ENCODE measurements around the gene ATP8B1. TPM values are rescaled to one million over a fixed set of nuclear protein-coding genes. Genes with fewer than 3 reads are reported as not detected.

Gene ATP8B1
- total and polyA plus RNA-seq, 4 donors, result 3.9 to 22.0 (median 5.7) TPM

DNA sequence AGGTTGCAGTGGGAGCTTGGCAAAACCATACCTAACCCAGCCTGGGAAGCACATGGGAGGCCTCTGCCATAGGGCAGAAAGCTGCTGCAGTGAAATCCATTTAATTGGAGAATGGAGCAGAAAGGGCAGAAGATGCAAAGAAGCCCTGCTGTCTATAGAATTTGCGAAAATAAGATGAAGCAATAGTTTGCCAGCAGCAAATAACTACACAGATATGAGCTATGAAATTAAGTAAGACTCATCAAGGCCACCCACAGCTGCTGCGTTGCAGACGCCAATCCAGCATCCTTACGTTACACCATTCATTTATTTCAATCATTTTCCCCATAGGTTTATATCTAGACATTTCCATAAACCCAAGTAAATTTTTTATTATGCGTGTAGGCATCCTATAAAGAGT lies 21.1 kb downstream of the ATP8B1 start:
- no peak overlapping the region for H3K4me3 ChIP-seq (ENCODE audit: low read depth in 1 of 3, low read length in 3 of 3)

More for the DNA sequence above, 21.1 kb downstream of the ATP8B1 start:
- H3K4me1 ChIP-seq (ENCODE audit: control insufficient read depth in 4 of 4, insufficient read depth in 4 of 4, low read length in 3 of 4), result peaks cover 0 to 5% (median 4%) of the 10 kb centered on the region in 4 donors
- H3K36me3 ChIP-seq (ENCODE audit: control insufficient read depth in 4 of 4, insufficient read depth in 3 of 4, low read depth in 1 of 4, low read length in 3 of 4), result no peaks in the 10 kb centered on the region
- TF ChIP-seq, protein P1, sequence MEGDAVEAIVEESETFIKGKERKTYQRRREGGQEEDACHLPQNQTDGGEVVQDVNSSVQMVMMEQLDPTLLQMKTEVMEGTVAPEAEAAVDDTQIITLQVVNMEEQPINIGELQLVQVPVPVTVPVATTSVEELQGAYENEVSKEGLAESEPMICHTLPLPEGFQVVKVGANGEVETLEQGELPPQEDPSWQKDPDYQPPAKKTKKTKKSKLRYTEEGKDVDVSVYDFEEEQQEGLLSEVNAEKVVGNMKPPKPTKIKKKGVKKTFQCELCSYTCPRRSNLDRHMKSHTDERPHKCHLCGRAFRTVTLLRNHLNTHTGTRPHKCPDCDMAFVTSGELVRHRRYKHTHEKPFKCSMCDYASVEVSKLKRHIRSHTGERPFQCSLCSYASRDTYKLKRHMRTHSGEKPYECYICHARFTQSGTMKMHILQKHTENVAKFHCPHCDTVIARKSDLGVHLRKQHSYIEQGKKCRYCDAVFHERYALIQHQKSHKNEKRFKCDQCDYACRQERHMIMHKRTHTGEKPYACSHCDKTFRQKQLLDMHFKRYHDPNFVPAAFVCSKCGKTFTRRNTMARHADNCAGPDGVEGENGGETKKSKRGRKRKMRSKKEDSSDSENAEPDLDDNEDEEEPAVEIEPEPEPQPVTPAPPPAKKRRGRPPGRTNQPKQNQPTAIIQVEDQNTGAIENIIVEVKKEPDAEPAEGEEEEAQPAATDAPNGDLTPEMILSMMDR (IDR thresholded peaks at IDR 0.05; ENCODE audit: low read depth, low read length, missing input control), result no peak
- TF ChIP-seq EGR1 (IDR thresholded peaks at IDR 0.05; ENCODE audit: low read depth in 2 of 2), result no peak
- TF ChIP-seq FOXA2 (IDR thresholded peaks at IDR 0.05), result no peak
- no peak for TF ChIP-seq TAF1 (conservative IDR thresholded peaks at IDR 0.05)
- TF ChIP-seq JUND (IDR thresholded peaks at IDR 0.05), result no peak
- no peak for TF ChIP-seq RAD21 (IDR thresholded peaks at IDR 0.05)
- TF ChIP-seq, protein P2, sequence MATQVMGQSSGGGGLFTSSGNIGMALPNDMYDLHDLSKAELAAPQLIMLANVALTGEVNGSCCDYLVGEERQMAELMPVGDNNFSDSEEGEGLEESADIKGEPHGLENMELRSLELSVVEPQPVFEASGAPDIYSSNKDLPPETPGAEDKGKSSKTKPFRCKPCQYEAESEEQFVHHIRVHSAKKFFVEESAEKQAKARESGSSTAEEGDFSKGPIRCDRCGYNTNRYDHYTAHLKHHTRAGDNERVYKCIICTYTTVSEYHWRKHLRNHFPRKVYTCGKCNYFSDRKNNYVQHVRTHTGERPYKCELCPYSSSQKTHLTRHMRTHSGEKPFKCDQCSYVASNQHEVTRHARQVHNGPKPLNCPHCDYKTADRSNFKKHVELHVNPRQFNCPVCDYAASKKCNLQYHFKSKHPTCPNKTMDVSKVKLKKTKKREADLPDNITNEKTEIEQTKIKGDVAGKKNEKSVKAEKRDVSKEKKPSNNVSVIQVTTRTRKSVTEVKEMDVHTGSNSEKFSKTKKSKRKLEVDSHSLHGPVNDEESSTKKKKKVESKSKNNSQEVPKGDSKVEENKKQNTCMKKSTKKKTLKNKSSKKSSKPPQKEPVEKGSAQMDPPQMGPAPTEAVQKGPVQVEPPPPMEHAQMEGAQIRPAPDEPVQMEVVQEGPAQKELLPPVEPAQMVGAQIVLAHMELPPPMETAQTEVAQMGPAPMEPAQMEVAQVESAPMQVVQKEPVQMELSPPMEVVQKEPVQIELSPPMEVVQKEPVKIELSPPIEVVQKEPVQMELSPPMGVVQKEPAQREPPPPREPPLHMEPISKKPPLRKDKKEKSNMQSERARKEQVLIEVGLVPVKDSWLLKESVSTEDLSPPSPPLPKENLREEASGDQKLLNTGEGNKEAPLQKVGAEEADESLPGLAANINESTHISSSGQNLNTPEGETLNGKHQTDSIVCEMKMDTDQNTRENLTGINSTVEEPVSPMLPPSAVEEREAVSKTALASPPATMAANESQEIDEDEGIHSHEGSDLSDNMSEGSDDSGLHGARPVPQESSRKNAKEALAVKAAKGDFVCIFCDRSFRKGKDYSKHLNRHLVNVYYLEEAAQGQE (IDR thresholded peaks at IDR 0.05), result no peak
- TF ChIP-seq RXRA (IDR thresholded peaks at IDR 0.05), result no peak
- no peak for TF ChIP-seq HNF4A (conservative IDR thresholded peaks at IDR 0.05)
- no peak for TF ChIP-seq YY1 (IDR thresholded peaks at IDR 0.05)
- TF ChIP-seq FOXA1 (IDR thresholded peaks at IDR 0.05), result no peak
- TF ChIP-seq, protein P3, sequence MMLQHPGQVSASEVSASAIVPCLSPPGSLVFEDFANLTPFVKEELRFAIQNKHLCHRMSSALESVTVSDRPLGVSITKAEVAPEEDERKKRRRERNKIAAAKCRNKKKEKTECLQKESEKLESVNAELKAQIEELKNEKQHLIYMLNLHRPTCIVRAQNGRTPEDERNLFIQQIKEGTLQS (IDR thresholded peaks at IDR 0.05), result no peak
- TF ChIP-seq, protein P4, sequence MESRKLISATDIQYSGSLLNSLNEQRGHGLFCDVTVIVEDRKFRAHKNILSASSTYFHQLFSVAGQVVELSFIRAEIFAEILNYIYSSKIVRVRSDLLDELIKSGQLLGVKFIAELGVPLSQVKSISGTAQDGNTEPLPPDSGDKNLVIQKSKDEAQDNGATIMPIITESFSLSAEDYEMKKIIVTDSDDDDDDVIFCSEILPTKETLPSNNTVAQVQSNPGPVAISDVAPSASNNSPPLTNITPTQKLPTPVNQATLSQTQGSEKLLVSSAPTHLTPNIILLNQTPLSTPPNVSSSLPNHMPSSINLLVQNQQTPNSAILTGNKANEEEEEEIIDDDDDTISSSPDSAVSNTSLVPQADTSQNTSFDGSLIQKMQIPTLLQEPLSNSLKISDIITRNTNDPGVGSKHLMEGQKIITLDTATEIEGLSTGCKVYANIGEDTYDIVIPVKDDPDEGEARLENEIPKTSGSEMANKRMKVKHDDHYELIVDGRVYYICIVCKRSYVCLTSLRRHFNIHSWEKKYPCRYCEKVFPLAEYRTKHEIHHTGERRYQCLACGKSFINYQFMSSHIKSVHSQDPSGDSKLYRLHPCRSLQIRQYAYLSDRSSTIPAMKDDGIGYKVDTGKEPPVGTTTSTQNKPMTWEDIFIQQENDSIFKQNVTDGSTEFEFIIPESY (IDR thresholded peaks at IDR 0.05), result no peak
- no peak for TF ChIP-seq GABPA (IDR thresholded peaks at IDR 0.05 in 1 of 2, conservative IDR thresholded peaks at IDR 0.05 in 1 of 2)
- no peak for TF ChIP-seq HNF4G (IDR thresholded peaks at IDR 0.05)
- TF ChIP-seq, protein P5, sequence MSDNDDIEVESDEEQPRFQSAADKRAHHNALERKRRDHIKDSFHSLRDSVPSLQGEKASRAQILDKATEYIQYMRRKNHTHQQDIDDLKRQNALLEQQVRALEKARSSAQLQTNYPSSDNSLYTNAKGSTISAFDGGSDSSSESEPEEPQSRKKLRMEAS (IDR thresholded peaks at IDR 0.05), result no peak
- no peak for TF ChIP-seq NR2F2 (IDR thresholded peaks at IDR 0.05)
- no peak for TF ChIP-seq SP1 (IDR thresholded peaks at IDR 0.05)
- DNase-seq (ENCODE audit: low spot score), result no peak
- H3K27ac ChIP-seq (ENCODE audit: low read depth in 1 of 2, low read length in 2 of 2), result no peak overlapping the region
- 97% methylated on average over 5 of the region's 5 CpGs for WGBS
- no peaks in the 10 kb centered on the region for H3K27me3 ChIP-seq (ENCODE audit: control insufficient read depth in 4 of 4, insufficient read depth in 4 of 4, low read length in 3 of 4)
- no peaks in the 10 kb centered on the region for H3K9me3 ChIP-seq (ENCODE audit: control insufficient read depth in 4 of 4, low read length in 3 of 4)
- H3K9ac ChIP-seq (ENCODE audit: low read depth in 1 of 2, low read length in 2 of 2), result no peak overlapping the region

All from liver (tissue), 9 donors.